DMS153 (cell line): Measurements from ENCODE around the gene TNFAIP8L1.

Source experiments
- DNase-seq: peaks from one replicate; lab custom pipeline; 2025; lab: John Stamatoyannopoulos, UW

The TNFAIP8L1 gene

GRCh38 chr19:4649392-4650047, 10.2 kb downstream of the TNFAIP8L1 start:
- no peak for DNase-seq

- no peak for DNase-seq
Measured at GRCh38 chr19:4650159-4650558, 10.8 kb downstream of the TNFAIP8L1 start.

- DNase-seq: no peak
Measured at GRCh38 chr19:4652075-4652474, 12.8 kb downstream of the TNFAIP8L1 start.

GRCh38 chr19:4653793-4654436, 14.6 kb downstream of the TNFAIP8L1 start:
- DNase-seq: no peak

GRCh38 chr19:4654437-4655361, 15.4 kb downstream of the TNFAIP8L1 start:
- no peak for DNase-seq

- DNase-seq: no peak
Measured at GRCh38 chr19:4656102-4656501, 16.8 kb downstream of the TNFAIP8L1 start.

- DNase-seq: no peak
Measured at GRCh38 chr19:4657262-4657661, 17.9 kb downstream of the TNFAIP8L1 start.

GRCh38 chr19:4657835-4658234, 18.5 kb downstream of the TNFAIP8L1 start:
- no peak for DNase-seq

- no peak for DNase-seq
Measured at GRCh38 chr19:4660181-4660791, 21.0 kb downstream of the TNFAIP8L1 start.

- no peak for DNase-seq
Measured at GRCh38 chr19:4660993-4661392, 21.7 kb downstream of the TNFAIP8L1 start.

- DNase-seq: no peak
Measured at GRCh38 chr19:4662020-4662695, 22.8 kb downstream of the TNFAIP8L1 start.

- no peak for DNase-seq
Measured at GRCh38 chr19:4662812-4663211, 23.5 kb downstream of the TNFAIP8L1 start.

- no peak for DNase-seq
Measured at GRCh38 chr19:4664642-4665041, 25.3 kb downstream of the TNFAIP8L1 start.

GRCh38 chr19:4669723-4670480, 30.6 kb downstream of the TNFAIP8L1 start, which contains the start of gene MYDGF:
MYDGF (minus strand) TSS chr19:4670342; CDS start chr19:4670334, 8 bp downstream.
- DNase-seq: peak; percentile 62

GRCh38 chr19:4671185-4671851, 32.0 kb downstream of the TNFAIP8L1 start:
- no peak for DNase-seq

- DNase-seq: no peak
Measured at GRCh38 chr19:4673216-4673615, 33.9 kb downstream of the TNFAIP8L1 start.

- DNase-seq: no peak
Measured at GRCh38 chr19:4673726-4674125, 34.4 kb downstream of the TNFAIP8L1 start.

- DNase-seq: no peak
Measured at GRCh38 chr19:4675346-4675745, 36.0 kb downstream of the TNFAIP8L1 start.

- DNase-seq: no peak
Measured at GRCh38 chr19:4676955-4677731, 37.8 kb downstream of the TNFAIP8L1 start.
